Measurements from ENCODE around the gene MYOT.
A peak's percentile ranks its signal among the peaks of the same experiment; 100 is the strongest.
"Not testable (repeated sequence)": the region's sequence is repeated elsewhere in the genome, so short reads cannot be mapped to it uniquely, and the experiment has no call there.

MYOT gene, protein sequence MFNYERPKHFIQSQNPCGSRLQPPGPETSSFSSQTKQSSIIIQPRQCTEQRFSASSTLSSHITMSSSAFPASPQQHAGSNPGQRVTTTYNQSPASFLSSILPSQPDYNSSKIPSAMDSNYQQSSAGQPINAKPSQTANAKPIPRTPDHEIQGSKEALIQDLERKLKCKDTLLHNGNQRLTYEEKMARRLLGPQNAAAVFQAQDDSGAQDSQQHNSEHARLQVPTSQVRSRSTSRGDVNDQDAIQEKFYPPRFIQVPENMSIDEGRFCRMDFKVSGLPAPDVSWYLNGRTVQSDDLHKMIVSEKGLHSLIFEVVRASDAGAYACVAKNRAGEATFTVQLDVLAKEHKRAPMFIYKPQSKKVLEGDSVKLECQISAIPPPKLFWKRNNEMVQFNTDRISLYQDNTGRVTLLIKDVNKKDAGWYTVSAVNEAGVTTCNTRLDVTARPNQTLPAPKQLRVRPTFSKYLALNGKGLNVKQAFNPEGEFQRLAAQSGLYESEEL

DNA sequence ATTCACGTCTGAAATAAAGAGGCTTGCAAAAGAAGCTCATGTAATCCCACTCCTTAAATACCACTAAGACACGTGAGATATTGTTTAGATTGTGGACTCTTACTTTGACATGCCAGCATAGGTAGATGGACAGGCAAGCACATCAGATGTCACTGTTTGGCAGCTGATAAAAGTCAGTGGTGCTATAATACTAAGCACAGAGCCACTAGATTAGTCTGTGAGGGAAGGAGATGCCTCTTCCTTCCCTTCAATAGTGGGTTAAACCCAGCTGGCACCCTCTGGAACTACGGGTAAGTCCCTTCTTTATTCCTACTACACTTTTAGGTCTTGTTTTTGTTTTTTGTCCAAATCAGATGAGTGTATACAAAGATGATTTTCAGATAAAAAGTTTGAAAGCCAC lies at the start of gene MYOT:
MYOT (plus strand) TSS at position 197 of the 400 bp plus-strand sequence. CDS start 2,792 bp downstream, outside the sequence.
- no peak for DNase-seq

GRCh38 chr5:137819766-137820165 lies 47.9 kb upstream of the MYOT start:
- no peak for DNase-seq

GRCh38 chr5:137822158-137822764 lies 45.4 kb upstream of the MYOT start:
- DNase-seq = peak; percentile 5

DNA sequence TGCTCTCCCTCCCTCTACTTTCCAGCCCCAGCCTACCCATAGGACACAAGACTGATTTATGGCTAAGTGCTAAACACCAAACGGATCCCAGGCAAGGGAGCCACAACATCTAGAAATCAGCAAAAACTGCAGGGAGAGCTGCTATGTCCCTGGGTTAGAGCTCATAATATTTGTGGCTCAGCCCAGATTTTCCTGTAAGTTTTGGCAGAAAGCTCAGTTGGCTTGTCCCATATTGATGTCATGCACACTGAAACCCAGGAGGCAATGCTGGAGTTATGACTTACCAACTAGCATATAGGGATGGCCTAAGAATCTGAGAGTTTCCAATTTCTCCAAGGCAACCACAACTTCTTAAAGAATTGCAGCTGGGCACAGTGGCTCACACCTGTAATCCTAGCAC lies 44.7 kb upstream of the MYOT start:
- DNase-seq = no peak

DNA sequence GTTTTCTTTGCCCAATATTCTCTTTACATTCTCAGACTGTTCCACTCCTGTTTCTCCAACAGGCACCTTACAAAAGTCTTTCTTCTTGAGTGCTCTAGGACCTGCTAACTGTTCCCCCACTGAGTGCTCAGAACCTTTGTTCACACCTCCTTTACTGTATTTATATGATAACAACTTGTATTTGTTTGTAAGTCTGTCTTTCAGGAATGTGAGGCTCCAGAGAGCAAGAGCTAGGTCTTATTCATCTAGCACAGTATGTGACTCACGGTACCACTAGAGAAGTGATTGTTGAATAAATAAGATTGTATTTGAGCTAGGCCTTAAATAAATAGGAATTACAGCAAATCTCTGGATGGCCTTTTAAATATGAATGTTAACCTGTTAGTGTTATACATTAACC lies 42.5 kb upstream of the MYOT start:
- no peak for DNase-seq

DNA sequence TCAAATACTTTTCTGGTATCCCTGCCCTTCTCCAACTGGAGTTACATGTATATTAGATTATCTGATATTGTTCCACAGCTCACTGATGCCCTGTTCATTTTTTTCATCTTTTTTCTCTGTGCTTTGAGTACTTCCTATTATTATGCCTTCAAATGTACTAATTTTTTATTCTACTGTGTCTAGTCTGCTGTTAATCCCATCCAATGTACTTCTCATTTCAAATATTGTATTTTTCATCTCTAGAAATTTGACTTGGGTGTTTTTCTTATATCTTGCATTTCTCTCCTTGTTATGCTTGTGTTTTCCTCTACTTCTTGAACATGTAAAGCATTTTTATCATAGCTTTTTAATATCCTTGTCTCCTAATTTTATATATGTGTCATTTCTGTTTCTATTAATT lies 41.6 kb upstream of the MYOT start:
- no peak for DNase-seq

- no peak for DNase-seq
These were observed 39.5 kb upstream of the MYOT start for GRCh38 chr5:137828180-137828579.

DNA sequence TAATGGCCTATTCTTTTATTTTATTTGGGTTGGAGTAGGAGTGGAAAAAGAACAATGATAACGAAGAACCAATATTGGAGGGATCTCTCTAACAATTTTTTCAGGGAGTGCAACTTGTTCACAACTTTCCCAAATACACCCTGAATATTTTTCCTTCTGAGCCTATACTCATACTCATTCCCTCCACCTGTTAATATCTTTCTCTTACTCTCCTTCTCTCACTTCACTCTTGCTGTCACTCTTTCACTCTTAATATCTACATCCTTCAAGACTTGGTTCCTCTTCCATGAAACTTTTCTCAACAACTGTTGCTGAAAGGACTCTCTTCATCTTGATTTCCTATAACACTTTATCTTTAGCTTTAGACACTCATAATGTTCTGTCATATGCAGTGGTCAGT lies 39.0 kb upstream of the MYOT start:
- DNase-seq = no peak

DNA sequence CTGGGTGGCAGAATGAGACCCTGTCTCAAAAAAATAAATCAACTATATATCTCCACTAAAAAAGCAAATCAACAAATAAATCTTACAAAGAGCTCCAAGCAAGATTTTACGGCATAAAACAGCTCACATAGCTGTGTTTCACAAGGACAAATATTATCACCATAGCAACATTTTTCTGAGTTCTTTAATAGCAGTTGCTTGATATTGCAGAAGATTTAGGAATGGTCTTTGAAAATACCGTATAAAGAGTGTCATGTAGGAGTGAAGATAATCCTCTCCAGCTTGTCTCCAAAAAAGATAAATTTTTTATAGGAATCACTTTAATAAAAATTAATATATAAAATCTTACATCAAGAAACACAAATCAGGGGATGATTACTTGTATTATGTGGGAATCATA lies 36.6 kb upstream of the MYOT start:
- no peak for DNase-seq

DNA sequence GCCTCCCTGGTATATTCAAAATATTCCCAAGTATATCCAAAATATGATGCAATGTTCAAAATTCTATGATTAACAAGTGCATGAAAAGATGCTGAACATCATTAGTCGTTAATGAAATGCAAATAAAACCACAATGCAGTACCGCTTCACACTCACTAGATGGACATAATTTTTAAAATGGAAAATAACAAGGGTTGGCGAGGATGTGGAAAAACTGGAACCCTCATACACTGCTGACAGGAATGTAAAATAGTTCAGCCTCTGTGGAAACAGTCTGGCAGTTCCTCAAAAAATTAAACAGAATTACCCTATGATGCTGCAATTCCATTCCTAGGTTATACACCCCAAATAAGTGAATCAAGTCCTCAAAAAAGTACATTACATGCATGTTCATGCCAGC lies 36.1 kb upstream of the MYOT start:
- DNase-seq = no peak

DNA sequence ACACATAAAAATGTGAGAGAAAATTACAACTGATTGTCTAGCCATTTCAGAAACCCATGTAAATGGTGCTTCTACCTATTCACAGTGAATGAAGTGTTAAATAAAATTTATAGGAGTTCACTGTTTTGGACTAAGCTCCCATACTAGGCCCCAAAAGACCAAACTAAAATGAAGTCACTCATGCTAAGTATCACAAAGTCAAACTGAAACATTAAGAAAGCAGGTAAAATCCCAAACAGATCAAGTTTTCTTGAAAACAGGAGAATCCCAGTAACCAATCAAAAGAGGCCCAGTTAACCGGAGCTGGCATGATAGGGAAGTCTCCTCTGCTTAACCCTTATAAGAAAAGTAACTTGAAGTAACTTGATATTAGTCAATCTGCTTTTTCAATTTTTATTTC lies 35.2 kb upstream of the MYOT start:
- DNase-seq = no peak

DNA sequence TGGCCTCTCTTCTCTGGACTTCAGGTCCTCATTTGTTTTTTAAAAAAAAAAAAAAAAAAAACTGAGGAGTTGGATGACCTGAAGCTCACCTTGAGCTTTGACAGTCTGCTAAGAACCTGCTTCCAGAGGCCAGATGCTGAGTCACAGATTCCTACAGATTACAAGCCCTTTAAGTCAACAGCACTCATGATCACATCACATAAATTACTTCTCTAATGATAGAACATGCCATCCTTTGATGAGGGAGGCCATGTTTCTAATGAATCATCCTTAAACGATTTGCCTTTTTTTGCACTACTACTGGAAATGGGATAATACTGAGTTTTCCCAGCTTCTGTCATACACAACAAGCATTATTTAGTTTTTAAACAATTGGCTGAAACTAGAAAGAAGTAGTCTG lies 34.2 kb upstream of the MYOT start:
- DNase-seq = no peak

DNA sequence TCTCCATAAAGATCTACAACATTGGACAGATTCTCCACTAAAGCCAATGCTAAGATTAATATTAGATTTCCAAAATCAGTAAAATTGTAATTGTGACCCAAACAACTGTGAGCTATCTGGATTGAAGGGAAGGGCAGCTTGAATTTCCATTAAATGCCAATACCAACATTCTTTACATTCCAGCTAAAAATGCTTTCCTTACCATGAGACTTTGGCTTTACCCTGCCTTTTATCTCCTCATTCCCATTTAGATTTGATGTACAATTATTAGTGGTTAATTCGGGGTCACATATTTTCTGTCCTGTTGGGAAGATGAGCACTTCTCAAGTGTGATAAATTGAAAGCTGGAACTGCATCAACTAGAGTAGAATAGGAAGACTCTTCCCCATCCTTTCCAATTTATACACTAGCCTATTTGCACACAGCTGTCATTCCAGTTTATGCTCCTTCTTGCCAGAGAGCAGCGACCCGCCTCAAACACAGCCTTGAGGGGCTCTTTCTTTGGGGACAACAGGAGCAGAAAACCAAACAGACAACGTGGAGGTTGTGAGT lies 33.1 kb upstream of the MYOT start:
- DNase-seq = no peak

DNA sequence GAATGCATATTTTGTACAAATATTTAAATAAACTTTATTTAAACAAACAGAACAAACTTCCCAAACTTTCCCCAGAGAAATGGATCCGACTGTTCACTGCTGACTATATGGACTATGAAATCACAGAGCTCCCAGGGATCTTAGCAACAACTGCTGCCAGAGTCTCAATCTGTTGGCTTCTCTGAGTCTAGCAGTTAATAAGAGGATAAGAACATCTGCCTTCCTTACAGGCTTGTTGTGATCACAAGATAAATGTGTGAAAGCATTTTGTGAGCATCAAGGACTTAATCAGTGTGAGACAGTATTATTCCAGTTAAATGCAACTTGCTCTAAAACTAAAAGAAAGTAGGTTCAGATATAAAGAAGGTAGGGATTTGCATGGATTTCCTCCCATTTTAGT lies 31.4 kb upstream of the MYOT start:
- no peak for DNase-seq

DNA sequence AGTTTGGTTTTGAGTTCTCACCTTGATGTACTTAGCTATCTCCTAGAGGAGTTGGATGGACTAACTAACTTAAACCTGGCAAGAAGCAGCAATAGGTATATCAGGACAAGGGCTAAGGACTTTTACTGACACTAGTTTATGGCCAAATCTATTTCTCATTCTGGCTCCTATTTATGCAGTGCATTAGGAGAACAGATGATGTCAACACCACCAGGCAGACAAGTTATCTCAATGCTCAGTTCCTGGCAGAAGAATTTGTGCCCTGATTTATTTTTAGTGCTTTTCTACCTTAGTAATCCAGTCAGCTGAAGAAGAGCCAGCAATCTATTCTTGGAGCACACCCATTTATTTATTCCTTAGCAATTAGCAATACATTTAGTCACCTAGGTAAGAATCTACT lies 30.7 kb upstream of the MYOT start:
- DNase-seq = no peak

DNA sequence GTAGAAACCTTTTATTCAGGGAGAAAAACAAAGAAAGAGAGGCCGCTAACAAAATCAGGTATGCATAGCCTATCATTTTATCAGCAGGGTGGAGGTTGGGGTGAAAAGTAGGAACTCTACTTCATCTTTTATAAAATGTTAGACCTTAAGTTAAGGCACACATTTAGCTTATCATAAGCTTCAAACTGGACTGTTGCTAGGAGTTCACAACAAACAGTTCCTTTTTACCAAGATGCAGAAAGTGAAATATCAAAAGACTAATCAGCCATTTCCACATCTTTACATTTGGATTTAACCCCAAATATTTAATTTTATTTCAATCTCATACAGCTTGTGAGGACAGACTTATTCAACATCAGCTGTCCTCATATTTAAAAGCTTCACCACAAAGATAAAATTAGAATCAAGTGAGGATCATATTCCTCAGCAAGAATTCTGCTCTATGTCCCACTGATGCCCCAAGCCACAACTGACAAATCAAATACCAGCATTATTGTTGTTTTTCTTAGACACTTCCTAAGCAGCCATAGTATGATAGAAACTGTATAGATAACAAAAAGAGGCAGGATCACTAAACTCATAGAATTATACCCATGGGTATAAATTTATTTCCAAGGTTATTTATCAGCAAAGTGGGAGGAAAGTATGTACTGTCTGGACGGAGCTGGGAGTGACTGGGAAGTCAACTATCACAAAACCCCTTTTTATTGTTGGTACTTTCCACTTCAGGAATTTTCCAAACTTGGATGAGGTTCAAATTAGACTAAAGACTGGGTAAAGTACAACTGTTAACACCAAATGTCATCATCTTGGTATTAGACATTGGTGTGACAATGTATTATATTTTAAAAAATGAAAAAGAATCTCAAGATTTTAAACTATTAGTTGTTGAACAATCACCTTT lies 29.9 kb upstream of the MYOT start:
- DNase-seq = no peak

GRCh38 chr5:137838976-137839375 lies 28.7 kb upstream of the MYOT start:
- DNase-seq = no peak

GRCh38 chr5:137842296-137842695 lies 25.4 kb upstream of the MYOT start:
- no peak for DNase-seq

DNA sequence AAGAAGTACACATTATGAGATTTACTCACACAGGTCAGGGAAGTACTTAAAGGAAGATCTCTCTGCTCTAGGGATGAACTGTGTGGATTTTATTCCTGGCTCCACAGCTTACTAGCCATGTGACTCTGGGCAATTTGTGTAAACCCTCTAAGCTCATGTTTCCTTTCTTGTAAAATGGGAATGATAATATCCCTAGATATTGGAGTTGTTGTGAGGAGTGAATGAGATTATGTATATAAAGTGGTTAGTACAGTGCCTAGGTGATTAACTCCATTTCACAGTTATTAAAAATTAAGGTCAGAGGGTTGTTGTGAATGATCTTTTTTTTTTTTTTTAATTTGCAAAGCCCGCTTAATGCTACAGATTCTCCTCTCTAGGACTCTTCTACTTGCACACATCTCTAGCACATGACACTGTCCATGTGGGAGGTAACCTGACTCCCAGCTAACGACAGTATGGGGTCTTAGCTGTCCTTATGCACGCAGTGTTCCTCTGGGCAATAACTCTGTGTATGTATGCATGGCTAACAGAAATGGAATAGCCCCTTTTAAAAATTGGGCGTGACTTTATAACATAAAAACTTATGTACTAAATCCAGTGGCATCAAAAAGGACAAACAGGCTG lies 23.9 kb upstream of the MYOT start:
- DNase-seq = no peak

DNA sequence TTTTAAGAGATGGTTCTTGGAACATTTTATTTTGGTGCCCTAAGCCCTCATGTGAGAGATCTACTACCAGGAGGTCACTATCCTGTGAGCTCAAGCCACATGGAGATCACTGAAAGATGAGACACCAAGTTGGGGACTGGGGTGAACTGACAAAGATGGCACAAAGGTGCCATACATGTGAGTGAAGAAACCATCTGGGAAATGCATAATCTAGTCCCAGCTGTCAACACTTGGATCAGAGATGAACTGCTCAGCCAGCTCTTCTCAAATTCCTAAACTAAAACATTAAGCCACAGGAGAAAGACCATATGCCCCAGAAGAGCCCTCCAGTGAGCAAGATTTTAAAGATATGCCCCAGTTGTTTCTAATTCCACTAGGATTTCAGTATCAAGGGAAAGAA lies 22.2 kb upstream of the MYOT start:
- DNase-seq = no peak

- no peak for DNase-seq
These were observed 20.0 kb upstream of the MYOT start for GRCh38 chr5:137847687-137848086.

GRCh38 chr5:137853165-137853564 lies 14.5 kb upstream of the MYOT start:
- not testable (repeated sequence) for DNase-seq

GRCh38 chr5:137856201-137856600 lies 11.5 kb upstream of the MYOT start:
- no peak for DNase-seq
